Type B pancreatic cell (in vitro differentiated cells): ENCODE results near the gene IQGAP2. TPM values are rescaled to one million over a fixed set of nuclear protein-coding genes. Genes with fewer than 3 reads are reported as not detected.
A peak's percentile ranks its signal among the peaks of the same experiment; 100 is the strongest.

Source experiments
- DNase-seq: peaks from one replicate; pipeline ENCODE4 v3.0.0; 2021; ENCODE audit warnings: mixed read lengths; ENCODE audit not compliant: unreplicated experiment; ENCODE audit errors: extremely low spot score
- H3K27ac Mint-ChIP-seq: 2 replicates; pipeline ENCODE4 v1.8.0; 2021; ENCODE audit warnings: mild to moderate bottlenecking, mixed read lengths
- H3K27me3 Mint-ChIP-seq: 2 replicates; pipeline ENCODE4 v1.8.0; 2021; ENCODE audit warnings: mixed read lengths
- H3K36me3 Mint-ChIP-seq: 2 replicates; pipeline ENCODE4 v1.8.0; 2021; ENCODE audit warnings: mixed read lengths
- H3K4me1 Mint-ChIP-seq: one replicate; pipeline ENCODE4 v1.8.0; 2021; ENCODE audit warnings: mixed read lengths; ENCODE audit not compliant: unreplicated experiment
- H3K4me3 Mint-ChIP-seq: 2 replicates; pipeline ENCODE4 v1.8.0; 2021; ENCODE audit warnings: mild to moderate bottlenecking, mixed read lengths
- H3K9me3 Mint-ChIP-seq: 2 replicates; pipeline ENCODE4 v1.8.0; 2021; ENCODE audit warnings: mixed read lengths
- CTCF ChIP-seq: fragments of 200-600 bp; sonication (generic); conservative IDR thresholded peaks from 2 replicates; pipeline ENCODE4 v1.5.0; 2021; ENCODE audit warnings: antibody characterized with exemption, mild to moderate bottlenecking
- long read RNA-seq: library from polyadenylated mRNA; unstranded; transcript quantifications from one replicate; pipeline ENCODE4 v2.0.0, GENCODE V29; 2020
- total RNA-seq: library from RNA; stranded (reverse); gene quantifications from 2 replicates; pipeline ENCODE4 v1.2.1, GENCODE V29; 2021; ENCODE audit warnings: low replicate concordance

IQGAP2 gene, protein sequence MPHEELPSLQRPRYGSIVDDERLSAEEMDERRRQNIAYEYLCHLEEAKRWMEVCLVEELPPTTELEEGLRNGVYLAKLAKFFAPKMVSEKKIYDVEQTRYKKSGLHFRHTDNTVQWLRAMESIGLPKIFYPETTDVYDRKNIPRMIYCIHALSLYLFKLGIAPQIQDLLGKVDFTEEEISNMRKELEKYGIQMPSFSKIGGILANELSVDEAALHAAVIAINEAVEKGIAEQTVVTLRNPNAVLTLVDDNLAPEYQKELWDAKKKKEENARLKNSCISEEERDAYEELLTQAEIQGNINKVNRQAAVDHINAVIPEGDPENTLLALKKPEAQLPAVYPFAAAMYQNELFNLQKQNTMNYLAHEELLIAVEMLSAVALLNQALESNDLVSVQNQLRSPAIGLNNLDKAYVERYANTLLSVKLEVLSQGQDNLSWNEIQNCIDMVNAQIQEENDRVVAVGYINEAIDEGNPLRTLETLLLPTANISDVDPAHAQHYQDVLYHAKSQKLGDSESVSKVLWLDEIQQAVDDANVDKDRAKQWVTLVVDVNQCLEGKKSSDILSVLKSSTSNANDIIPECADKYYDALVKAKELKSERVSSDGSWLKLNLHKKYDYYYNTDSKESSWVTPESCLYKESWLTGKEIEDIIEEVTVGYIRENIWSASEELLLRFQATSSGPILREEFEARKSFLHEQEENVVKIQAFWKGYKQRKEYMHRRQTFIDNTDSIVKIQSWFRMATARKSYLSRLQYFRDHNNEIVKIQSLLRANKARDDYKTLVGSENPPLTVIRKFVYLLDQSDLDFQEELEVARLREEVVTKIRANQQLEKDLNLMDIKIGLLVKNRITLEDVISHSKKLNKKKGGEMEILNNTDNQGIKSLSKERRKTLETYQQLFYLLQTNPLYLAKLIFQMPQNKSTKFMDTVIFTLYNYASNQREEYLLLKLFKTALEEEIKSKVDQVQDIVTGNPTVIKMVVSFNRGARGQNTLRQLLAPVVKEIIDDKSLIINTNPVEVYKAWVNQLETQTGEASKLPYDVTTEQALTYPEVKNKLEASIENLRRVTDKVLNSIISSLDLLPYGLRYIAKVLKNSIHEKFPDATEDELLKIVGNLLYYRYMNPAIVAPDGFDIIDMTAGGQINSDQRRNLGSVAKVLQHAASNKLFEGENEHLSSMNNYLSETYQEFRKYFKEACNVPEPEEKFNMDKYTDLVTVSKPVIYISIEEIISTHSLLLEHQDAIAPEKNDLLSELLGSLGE (N-terminal part only)
- 20.2 and 24.7 TPM in 2 replicates for total RNA-seq
- long read RNA-seq, partial matches to known transcripts: 6 of 7 reads
- long read RNA-seq, other reads (novel, unspliced or antisense): 1 of 7 reads

GRCh38 chr5:76402886-76403765 is at the start of gene IQGAP2:
IQGAP2 (plus strand) TSS chr5:76403285; CDS start chr5:76403546, 261 bp downstream.
- Mint-ChIP-seq H3K27me3 (peaks cover 18% of the 10 kb centered on the region), H3K27ac (peak within 1 kb of the TSS; percentile 79), H3K9me3 (no peaks in the 10 kb centered on the region), H3K36me3 (no peaks in the 10 kb centered on the region), H3K4me3 (peak within 1 kb of the TSS; percentile 96), H3K4me1 (peaks cover 13% of the 10 kb centered on the region)
- DNase-seq: peak; percentile 83
- TF ChIP-seq CTCF: peak; percentile 88

- Mint-ChIP-seq H3K36me3 (no peaks in the 10 kb centered on the region), H3K27ac (no peak overlapping the region), H3K4me1 (no peaks in the 10 kb centered on the region), H3K9me3 (no peaks in the 10 kb centered on the region), H3K4me3 (no peak overlapping the region), H3K27me3 (peaks cover 7% of the 10 kb centered on the region)
- TF ChIP-seq CTCF: no peak
- DNase-seq: no peak
Observed at GRCh38 chr5:76356887-76357286, 46.2 kb upstream of the IQGAP2 start.

DNA sequence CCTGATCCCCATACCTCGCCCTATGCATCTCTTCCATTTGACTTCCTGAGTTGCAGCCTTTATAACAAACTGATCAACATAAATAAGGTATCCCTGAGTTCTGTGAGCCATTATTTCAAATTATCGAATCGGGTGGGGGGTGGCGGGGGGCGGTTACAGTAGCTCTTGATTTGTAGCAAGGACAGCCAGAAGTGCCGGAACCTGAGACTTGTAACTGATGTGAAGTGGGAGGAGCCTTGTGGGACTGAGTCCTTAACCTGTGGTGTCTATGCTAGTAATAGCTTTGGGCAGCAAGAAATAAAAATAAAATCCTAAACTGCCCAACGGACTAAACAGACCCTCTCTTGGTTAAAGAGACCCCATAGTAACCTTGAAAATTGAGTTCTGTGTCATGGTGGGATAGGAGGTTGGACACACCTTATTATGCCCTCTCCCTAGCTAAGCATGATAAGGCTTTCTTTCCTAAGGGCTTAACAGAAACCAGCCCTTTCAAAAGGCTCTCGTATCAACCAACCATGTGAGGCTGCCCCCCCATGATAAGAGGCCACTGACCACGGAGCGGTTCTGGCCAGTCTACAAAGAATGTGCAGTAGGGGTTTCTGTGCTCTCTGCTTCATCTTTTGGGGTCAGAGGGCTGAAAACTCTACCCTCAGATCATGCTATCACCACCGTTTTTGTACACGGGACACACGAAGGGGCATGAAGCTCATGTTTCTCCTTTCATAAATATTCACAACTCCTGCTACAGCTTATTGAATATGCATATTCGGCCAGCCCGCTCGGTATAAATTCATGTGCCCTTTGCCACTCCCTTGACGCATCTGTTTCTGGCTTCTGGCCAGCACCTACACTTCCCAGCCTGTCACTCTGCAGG is 39.5 kb upstream of the IQGAP2 start:
- no peak for DNase-seq
- H3K4me1 Mint-ChIP-seq: peaks cover 11% of the 10 kb centered on the region
- peaks cover 5% of the 10 kb centered on the region for H3K27me3 Mint-ChIP-seq
- no peak for TF ChIP-seq CTCF
- H3K9me3 Mint-ChIP-seq: peaks cover 5% of the 10 kb centered on the region
- H3K4me3 Mint-ChIP-seq: peak overlapping the region; percentile 48
- peak overlapping the region; percentile 21 for H3K27ac Mint-ChIP-seq
- no peaks in the 10 kb centered on the region for H3K36me3 Mint-ChIP-seq

GRCh38 chr5:76364226-76364589 is 38.9 kb upstream of the IQGAP2 start:
- TF ChIP-seq CTCF: no peak
- H3K4me3 Mint-ChIP-seq: peak overlapping the region; percentile 48
- H3K9me3 Mint-ChIP-seq: peaks cover 5% of the 10 kb centered on the region
- H3K4me1 Mint-ChIP-seq: peaks cover 11% of the 10 kb centered on the region
- H3K27ac Mint-ChIP-seq: peak overlapping the region; percentile 21
- H3K27me3 Mint-ChIP-seq: no peaks in the 10 kb centered on the region
- DNase-seq: no peak
- H3K36me3 Mint-ChIP-seq: no peaks in the 10 kb centered on the region
